GM10266 (cell line): ENCODE data around the gene ANTXRL.
"Not testable (repeated sequence)": the region's sequence is repeated elsewhere in the genome, so short reads cannot be mapped to it uniquely, and the experiment has no call there.

Experiments used
- DNase-seq: peaks from one replicate; pipeline ENCODE4 v3.0.0; 2012; ENCODE audit errors: extremely low spot score
- CTCF ChIP-seq: IDR thresholded peaks from 2 replicates; pipeline ENCODE4 v1.5.1; 2012; ENCODE audit warnings: mild to moderate bottlenecking, low read depth; ENCODE audit not compliant: control insufficient read depth, insufficient read depth; ENCODE audit errors: missing control alignments

Gene ANTXRL

GRCh38 chr10:46309511-46310142 is 22.8 kb downstream of the ANTXRL start:
- TF ChIP-seq CTCF: no peak
- no peak for DNase-seq

GRCh38 chr10:46310143-46310514 is 23.3 kb downstream of the ANTXRL start:
- TF ChIP-seq CTCF: no peak
- no peak for DNase-seq

- no peak for DNase-seq
- no peak for TF ChIP-seq CTCF
Observed at GRCh38 chr10:46310851-46311250, 24.1 kb downstream of the ANTXRL start.

GRCh38 chr10:46311501-46311951 is 24.7 kb downstream of the ANTXRL start:
- no peak for TF ChIP-seq CTCF
- no peak for DNase-seq

GRCh38 chr10:46311961-46312431 is 25.2 kb downstream of the ANTXRL start:
- not testable (repeated sequence) for DNase-seq

GRCh38 chr10:46312953-46313352 is 26.2 kb downstream of the ANTXRL start:
- DNase-seq: no peak
- TF ChIP-seq CTCF: no peak

GRCh38 chr10:46314071-46314470 is 27.3 kb downstream of the ANTXRL start:
- TF ChIP-seq CTCF: no peak
- DNase-seq: no peak

GRCh38 chr10:46315071-46315860 is 28.5 kb downstream of the ANTXRL start:
- not testable (repeated sequence) for DNase-seq
